RPMI7951 (cell line): ENCODE results near the gene ERGIC1. TPM values are rescaled to one million over a fixed set of nuclear protein-coding genes. Genes with fewer than 3 reads are reported as not detected.

Experiments
- DNase-seq: peaks from one replicate; pipeline ENCODE4 v3.0.0-alpha.2; 2012; ENCODE audit warnings: low read depth
- total RNA-seq: library from RNA; depleted of rRNA; stranded (reverse); fragments of >200 nt; shearing (Covaris generic); gene quantifications from 2 replicates; pipeline ENCODE4 v1.2.3, GENCODE V29; 2014

Gene ERGIC1
- total RNA-seq, 1 experiment from 2014 or later = 91.3 TPM

- DNase-seq = no peak
These were observed 109.9 kb downstream of the ERGIC1 start for GRCh38 chr5:172943906-172944305.

GRCh38 chr5:172944741-172945140, 110.7 kb downstream of the ERGIC1 start:
- DNase-seq = no peak

- DNase-seq = no peak
These were observed 111.1 kb downstream of the ERGIC1 start for GRCh38 chr5:172945151-172945550.

DNA sequence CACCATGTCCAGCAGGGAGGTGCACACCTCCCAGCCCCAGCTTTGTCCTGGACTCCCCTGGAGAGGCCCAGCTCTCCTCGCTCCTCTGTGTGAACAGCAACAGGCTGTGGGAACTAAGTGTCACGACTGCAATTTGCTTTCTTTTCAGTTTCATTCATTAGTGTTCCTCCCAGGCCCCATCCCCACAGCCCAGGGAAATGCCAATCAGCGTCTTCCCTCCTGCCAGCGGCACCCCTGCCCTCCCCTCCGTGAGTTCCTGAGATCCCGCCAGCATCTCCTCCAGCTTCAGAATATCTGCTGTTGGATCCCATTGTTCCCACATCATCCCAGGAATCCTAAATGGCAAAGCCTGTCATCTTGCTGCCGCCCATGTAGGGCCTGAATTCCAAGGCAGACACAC, 112.1 kb downstream of the ERGIC1 start:
- DNase-seq = no peak

GRCh38 chr5:172949426-172949825, 115.4 kb downstream of the ERGIC1 start:
- no peak for DNase-seq

- no peak for DNase-seq
These were observed 116.3 kb downstream of the ERGIC1 start for GRCh38 chr5:172950176-172950965.

- no peak for DNase-seq
These were observed 117.5 kb downstream of the ERGIC1 start for GRCh38 chr5:172951371-172952033.

GRCh38 chr5:172952034-172952511, 118.0 kb downstream of the ERGIC1 start:
- DNase-seq = no peak

DNA sequence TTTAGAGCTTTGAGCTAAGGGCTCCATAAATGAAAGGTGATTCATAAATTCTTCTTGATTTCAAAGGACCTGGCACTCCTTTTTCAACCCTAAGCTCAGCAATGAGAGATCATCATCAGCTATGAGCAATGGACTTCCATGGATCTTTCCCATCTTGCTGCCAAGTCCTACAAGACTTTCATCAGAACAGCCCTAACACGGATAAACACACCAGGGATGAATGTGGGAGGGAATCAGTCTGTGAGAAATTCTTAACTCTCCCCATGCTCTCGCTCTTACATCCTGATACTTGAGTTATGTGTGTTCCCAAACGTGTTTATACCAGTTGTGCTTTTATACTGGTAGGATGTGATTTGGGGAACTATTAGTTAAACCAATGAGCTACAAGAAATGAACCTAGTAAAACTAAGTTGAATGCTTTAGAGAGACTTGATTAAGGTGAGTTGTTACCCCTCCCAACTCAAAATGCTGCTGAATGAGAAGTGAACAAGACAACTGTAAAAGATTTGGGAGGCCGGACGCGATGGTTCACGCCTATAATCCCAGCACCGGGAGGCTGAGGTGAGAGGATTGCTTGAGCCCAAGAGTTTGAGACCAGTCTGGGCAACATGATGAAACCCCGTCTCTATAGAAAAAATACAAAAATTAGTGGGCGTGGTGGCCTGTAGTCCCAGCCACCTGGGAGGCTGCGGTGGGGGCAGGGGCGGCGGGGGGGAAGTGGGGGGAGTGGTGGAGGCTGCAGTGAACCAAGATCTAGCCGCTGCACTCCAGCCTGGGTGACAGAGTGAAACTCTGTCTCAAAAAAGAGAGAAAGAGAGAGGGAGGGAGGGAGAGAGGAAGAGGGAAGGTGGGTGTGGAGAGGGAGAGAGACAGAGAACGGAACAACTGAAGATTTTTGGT, 120.0 kb downstream of the ERGIC1 start:
- peak; percentile 26 for DNase-seq

- DNase-seq = no peak
These were observed 120.7 kb downstream of the ERGIC1 start for GRCh38 chr5:172954751-172955159.

DNA sequence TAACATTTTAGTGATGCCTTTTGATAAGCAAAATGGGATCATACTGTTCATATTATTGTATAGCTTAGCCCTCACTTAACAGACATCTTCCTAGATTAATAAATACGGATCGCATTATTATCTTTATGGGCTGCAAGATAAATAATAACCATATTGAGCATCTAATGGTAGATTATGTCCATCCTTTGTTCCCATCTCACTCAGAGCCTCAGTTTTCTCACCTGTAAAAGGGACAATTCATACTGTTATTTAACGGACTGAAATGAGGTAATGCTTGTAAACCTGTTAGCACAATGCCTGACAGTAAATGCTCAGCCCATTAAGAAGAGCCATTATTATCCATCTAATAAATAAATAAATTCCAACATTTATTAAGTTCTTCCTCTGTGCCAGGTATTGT, 122.2 kb downstream of the ERGIC1 start:
- no peak for DNase-seq

DNA sequence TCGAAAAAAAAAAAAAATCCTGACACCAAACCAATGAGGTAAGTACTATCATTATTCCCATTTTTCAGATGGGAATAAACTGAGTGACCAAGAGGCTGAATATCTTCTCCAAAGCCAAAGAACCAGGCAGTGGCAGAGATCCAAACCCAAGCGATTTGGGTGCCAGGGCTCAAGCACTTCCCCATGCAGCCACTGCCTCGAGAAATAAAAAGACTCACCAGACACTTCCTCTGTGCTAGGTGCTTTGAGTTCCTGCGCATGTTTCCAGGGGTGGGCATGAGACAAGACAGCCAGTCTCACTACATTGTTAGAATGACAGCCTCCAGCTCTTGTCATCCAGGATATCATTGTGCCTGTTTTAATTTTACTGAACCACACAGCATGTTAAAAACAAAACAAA, 122.9 kb downstream of the ERGIC1 start:
- DNase-seq = peak; percentile 14

GRCh38 chr5:172957458-172957857, 123.4 kb downstream of the ERGIC1 start:
- no peak for DNase-seq

- peak; percentile 60 for DNase-seq
These were observed 124.4 kb downstream of the ERGIC1 start for GRCh38 chr5:172958331-172959046.

- no peak for DNase-seq
These were observed 126.1 kb downstream of the ERGIC1 start for GRCh38 chr5:172959824-172960799.

DNA sequence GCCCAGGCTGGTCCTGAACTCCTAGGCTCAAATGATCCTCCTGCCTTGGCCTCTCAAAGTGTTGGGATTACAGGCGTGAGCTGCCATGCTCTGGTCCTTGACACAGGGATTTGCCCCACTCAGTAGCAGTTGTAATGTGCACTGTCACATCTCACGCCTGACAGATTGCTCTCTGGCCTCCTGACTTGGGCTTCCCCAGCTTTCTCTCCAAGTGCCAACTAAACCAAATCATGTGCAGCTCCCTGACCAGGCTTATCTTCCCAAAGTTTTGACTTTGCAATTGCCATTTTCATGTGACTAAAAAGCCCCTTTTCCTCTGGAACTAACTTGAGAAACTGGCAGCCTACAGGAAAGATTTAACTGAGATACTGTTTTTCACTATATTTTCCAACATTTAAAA, 135.9 kb downstream of the ERGIC1 start:
- no peak for DNase-seq

DNA sequence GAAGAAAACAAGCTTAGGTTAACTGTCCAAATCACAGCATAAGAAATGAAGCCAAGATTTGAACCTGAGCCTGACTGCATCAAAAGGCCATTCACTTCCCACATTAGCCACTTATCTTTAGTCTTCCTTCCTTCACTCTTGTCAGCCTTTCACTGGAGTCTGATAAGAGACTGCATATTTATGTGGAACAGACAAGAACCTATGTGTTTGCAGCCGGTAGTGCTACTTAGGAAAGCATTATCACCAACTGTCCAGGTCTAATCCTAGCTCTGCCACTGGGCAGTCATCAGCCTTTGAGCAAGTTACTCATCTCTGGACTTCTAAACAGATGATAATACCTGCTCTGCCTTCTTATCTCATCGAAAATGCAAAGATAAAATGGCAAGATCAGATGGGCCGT, 137.4 kb downstream of the ERGIC1 start:
- no peak for DNase-seq

GRCh38 chr5:172972552-172972951, 138.5 kb downstream of the ERGIC1 start:
- DNase-seq = no peak

DNA sequence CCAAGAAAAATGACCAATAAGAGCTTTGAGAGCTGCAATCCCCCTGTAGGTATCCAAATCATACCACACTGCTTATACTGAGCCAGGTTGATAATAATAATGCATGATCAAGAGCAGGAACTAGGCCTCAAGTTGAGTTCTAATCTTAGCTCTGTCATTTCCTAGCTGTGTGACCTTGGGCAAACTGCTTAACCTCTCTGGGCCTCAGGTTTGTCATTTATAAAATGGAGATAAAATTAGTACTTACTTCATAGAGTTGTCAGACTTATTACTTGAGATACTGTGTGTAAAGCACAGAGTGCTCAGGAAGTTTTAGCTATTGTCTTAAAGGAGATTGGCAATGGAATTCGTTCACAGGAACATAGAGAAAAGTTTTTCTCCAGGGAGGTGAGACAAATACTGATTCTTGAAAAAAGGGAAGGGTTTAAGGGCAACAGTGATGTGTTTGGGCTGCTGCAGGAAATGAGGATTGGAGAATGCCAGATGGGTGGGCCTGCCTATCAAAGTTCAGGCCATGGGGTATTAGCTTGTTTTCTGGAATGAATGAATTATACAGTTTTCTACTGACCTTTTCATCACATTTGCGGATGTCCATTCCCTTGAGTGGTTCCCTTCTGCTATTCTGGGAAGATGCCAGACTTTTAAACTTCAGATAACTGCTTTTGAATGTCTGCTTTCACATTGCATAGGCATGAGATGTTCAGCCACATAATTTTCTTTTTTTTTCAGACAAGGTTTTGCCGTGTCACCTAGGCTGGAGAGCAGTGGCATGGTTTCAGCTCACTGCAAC, 139.3 kb downstream of the ERGIC1 start:
- DNase-seq = peak; percentile 12
